CD8-positive, alpha-beta memory T cell (primary cell): ENCODE results near the gene FHIT. TPM values are rescaled to one million over a fixed set of nuclear protein-coding genes. Genes with fewer than 3 reads are reported as not detected.

Experiments
- CTCF ChIA-PET: fragments of 350-600 bp; sonication (Branson Sonifier 250); formaldehyde crosslinking; loops from one replicate; lab custom pipeline; 2021; ENCODE audit warnings: antibody characterized with exemption; lab: Charles Lee
- POLR2A ChIA-PET: fragments of 350-600 bp; sonication (Branson Sonifier 250); formaldehyde crosslinking; loops from one replicate; lab custom pipeline; 2021; ENCODE audit warnings: antibody characterized with exemption; lab: Charles Lee
- DNase-seq, 5 donors: peaks; one replicate each; pipeline versions ENCODE4 v3.0.0 to v3.0.0-alpha.2; 2020 to 2022; ENCODE audit warnings: mixed read lengths in 1 of 5
- H3K27ac ChIP-seq: one replicate; pipeline ENCODE4 v1.7.0; 2013; ENCODE audit warnings: low read depth, mild to moderate bottlenecking, low read length, moderate library complexity
- H3K27me3 ChIP-seq: 2 replicates; pipeline ENCODE4 v1.7.0; 2013; ENCODE audit warnings: low read length, mild to moderate bottlenecking; ENCODE audit not compliant: insufficient read depth, poor library complexity, severe bottlenecking
- H3K36me3 ChIP-seq: 2 replicates; pipeline ENCODE4 v1.7.0; 2013; ENCODE audit warnings: mild to moderate bottlenecking, low read length, moderate library complexity; ENCODE audit not compliant: insufficient read depth
- H3K4me1 ChIP-seq: 2 replicates; pipeline ENCODE4 v1.7.0; 2013; ENCODE audit warnings: mild to moderate bottlenecking, low read length, moderate library complexity; ENCODE audit not compliant: insufficient read depth
- H3K4me3 ChIP-seq: 2 replicates; pipeline ENCODE4 v1.7.0; 2013; ENCODE audit warnings: mild to moderate bottlenecking, low read length
- H3K9me3 ChIP-seq: 2 replicates; pipeline ENCODE4 v1.7.0; 2013; ENCODE audit warnings: mild to moderate bottlenecking, low read length
- H3K27ac Mint-ChIP-seq, 8 donors: one replicate each; pipeline ENCODE4 v1.8.0; 2020 to 2021; ENCODE audit warnings: mixed read lengths in 8 of 8, mild to moderate bottlenecking in 6 of 8, inconsistent platforms in 3 of 8, moderate library complexity in 3 of 8
- H3K27me3 Mint-ChIP-seq, 2 donors: one replicate each; pipeline ENCODE4 v1.8.0; 2020 to 2021; ENCODE audit warnings: mixed read lengths in 2 of 2, mild to moderate bottlenecking in 1 of 2, moderate library complexity in 1 of 2
- H3K36me3 Mint-ChIP-seq, 3 donors: one replicate each; pipeline ENCODE4 v1.8.0; 2020 to 2021; ENCODE audit warnings: mixed read lengths in 3 of 3, inconsistent platforms in 1 of 3, mild to moderate bottlenecking in 1 of 3
- H3K4me1 Mint-ChIP-seq, 3 donors: one replicate each; pipeline ENCODE4 v1.8.0; 2020 to 2021; ENCODE audit warnings: mixed read lengths in 3 of 3, inconsistent platforms in 1 of 3, mild to moderate bottlenecking in 1 of 3
- H3K4me3 Mint-ChIP-seq, 7 donors: one replicate each; pipeline ENCODE4 v1.8.0; 2020 to 2021; ENCODE audit warnings: mixed read lengths in 7 of 7, mild to moderate bottlenecking in 6 of 7, moderate library complexity in 4 of 7, inconsistent platforms in 2 of 7
- H3K9me3 Mint-ChIP-seq, 5 donors: one replicate each; pipeline ENCODE4 v1.8.0; 2020 to 2022; ENCODE audit warnings: mixed read lengths in 5 of 5, mild to moderate bottlenecking in 3 of 5, moderate library complexity in 2 of 5, inconsistent platforms in 1 of 5
- polyA plus RNA-seq: library from polyadenylated mRNA; unstranded; fragments of 300-500 nt; fragmentation: Illumina TruSeq; gene quantifications from one replicate; pipeline ENCODE4 v1.2.3, GENCODE V29; 2021
- total RNA-seq, 2 experiments: library from RNA; stranded (reverse); gene quantifications; one replicate each; pipeline ENCODE4 v1.2.3, GENCODE V29; 2021

The FHIT gene
- total and polyA plus RNA-seq, 3 experiments from 2014 or later, result 4.1 to 7.4 (median 4.2) TPM

DNA sequence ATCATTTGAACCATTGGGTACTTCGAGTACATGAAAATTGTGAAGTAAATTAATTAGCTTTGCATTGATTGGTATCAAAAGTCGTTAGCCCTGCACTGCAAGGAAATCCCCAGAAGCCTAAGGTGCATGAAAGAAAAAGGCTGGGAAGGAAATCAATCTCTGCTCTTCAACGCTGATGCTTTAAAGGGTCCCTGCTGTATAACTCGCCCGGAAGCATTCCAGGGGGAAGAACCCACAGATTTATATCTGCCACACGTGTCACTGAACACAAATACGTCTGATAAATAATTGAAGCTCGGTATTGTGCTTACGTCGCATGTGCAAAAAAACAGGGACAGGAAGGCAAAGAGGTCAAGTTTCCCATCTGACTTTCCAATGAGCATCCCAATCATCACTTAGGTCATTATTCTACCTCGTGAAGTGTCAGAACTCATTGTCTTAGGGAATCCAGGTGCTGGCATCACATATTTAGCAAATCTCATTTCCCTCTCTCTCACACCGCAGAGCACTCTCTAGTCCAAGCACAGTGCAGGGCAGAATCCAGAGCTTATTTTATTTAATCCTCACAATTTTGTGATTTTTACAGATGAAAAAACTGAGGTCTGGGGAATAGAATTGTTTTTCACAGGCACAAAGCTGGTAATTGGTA is 1397.1 kb downstream of the FHIT start:
- Histone ChIP-seq H3K27me3 (no peaks in the 10 kb centered on the region), H3K27ac (no peak overlapping the region), H3K4me3 (no peak overlapping the region), H3K9me3 (no peaks in the 10 kb centered on the region), H3K4me1 (peaks cover 8% of the 10 kb centered on the region), H3K36me3 (no peaks in the 10 kb centered on the region)
- H3K36me3 Mint-ChIP-seq, result no peaks in the 10 kb centered on the region
- no peak overlapping the region for H3K4me3 Mint-ChIP-seq
- peaks cover 0 to 6% of the 10 kb centered on the region in 2 donors for H3K27me3 Mint-ChIP-seq
- POLR2A ChIA-PET, result no interaction called here
- no peak for DNase-seq
- H3K27ac Mint-ChIP-seq, result no peak overlapping the region
- CTCF ChIA-PET, result interaction anchor here (1.4 kb wide), 1 partner anchor 279 kb away, joined by 3 read pairs; no protein-coding TSS in a partner anchor
- peaks cover 4 to 6% (median 5%) of the 10 kb centered on the region in 3 donors for H3K4me1 Mint-ChIP-seq
- no peaks in the 10 kb centered on the region for H3K9me3 Mint-ChIP-seq

GRCh38 chr3:59850417-59850816 is 1400.8 kb downstream of the FHIT start:
- no peak for DNase-seq
- no peaks in the 10 kb centered on the region for H3K27me3 ChIP-seq
- H3K36me3 ChIP-seq, result no peaks in the 10 kb centered on the region
- H3K9me3 ChIP-seq, result no peaks in the 10 kb centered on the region
- Mint-ChIP-seq H3K27me3 (peaks cover 0 to 6% of the 10 kb centered on the region in 2 donors), H3K27ac (no peak overlapping the region), H3K4me1 (no peaks in the 10 kb centered on the region), H3K9me3 (peaks cover 4 to 11% (median 8%) of the 10 kb centered on the region in 5 donors), H3K4me3 (no peak overlapping the region), H3K36me3 (peaks cover 0 to 11% (median 6%) of the 10 kb centered on the region in 3 donors)
- CTCF ChIA-PET, result interaction anchor here (0.9 kb wide), 1 partner anchor 275 kb away, joined by 4 read pairs; no protein-coding TSS in a partner anchor
- H3K4me1 ChIP-seq, result no peaks in the 10 kb centered on the region
- POLR2A ChIA-PET, result no interaction called here
- H3K27ac ChIP-seq, result no peak overlapping the region
- H3K4me3 ChIP-seq, result no peak overlapping the region

DNA sequence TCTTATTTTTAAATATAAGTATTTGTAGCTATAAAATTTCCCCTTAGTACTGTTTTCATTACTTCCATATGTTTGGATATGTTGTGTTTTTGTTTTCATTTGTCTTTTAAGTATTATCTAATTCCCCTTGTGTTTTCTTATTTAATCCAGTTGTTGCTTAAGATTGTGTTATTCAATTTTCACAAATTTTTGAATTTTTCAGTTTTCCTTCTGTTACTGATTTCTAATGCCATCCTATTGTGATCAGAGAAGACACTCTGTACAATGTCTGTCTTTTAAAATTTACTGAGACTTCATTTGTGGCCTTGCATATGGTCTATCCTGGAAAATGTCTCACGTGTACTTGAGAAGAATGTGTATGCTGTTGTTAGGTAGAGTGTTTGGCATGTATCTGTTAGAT is 1405.9 kb downstream of the FHIT start:
- no peak overlapping the region for H3K27ac ChIP-seq
- no peak for DNase-seq
- H3K4me1 Mint-ChIP-seq, result peaks cover 5 to 9% (median 7%) of the 10 kb centered on the region in 3 donors
- H3K27ac Mint-ChIP-seq, result no peak overlapping the region
- CTCF ChIA-PET, result interaction anchor here (1.7 kb wide), 1 partner anchor 13 kb away, joined by 6 read pairs; no protein-coding TSS in a partner anchor
- H3K4me1 ChIP-seq, result peaks cover 12% of the 10 kb centered on the region
- H3K4me3 ChIP-seq, result no peak overlapping the region
- POLR2A ChIA-PET, result no interaction called here
- H3K4me3 Mint-ChIP-seq, result no peak overlapping the region
- peaks cover 0 to 3% of the 10 kb centered on the region in 2 donors for H3K27me3 Mint-ChIP-seq
- no peaks in the 10 kb centered on the region for H3K36me3 ChIP-seq
- H3K36me3 Mint-ChIP-seq, result peaks cover 0 to 11% (median 6%) of the 10 kb centered on the region in 3 donors
- peaks cover 4 to 11% (median 8%) of the 10 kb centered on the region in 5 donors for H3K9me3 Mint-ChIP-seq
- no peaks in the 10 kb centered on the region for H3K27me3 ChIP-seq
- no peaks in the 10 kb centered on the region for H3K9me3 ChIP-seq

GRCh38 chr3:59843821-59844220 is 1407.4 kb downstream of the FHIT start:
- ChIA-PET CTCF (no interaction called here), POLR2A (no interaction called here)
- no peaks in the 10 kb centered on the region for H3K27me3 Mint-ChIP-seq
- H3K4me3 Mint-ChIP-seq, result no peak overlapping the region
- H3K36me3 ChIP-seq, result no peaks in the 10 kb centered on the region
- peaks cover 0 to 11% (median 6%) of the 10 kb centered on the region in 3 donors for H3K36me3 Mint-ChIP-seq
- peaks cover 18 to 22% (median 20%) of the 10 kb centered on the region in 3 donors for H3K4me1 Mint-ChIP-seq
- H3K4me3 ChIP-seq, result no peak overlapping the region
- no peaks in the 10 kb centered on the region for H3K9me3 ChIP-seq
- H3K27ac Mint-ChIP-seq, result no peak overlapping the region
- no peak for DNase-seq
- peaks cover 22% of the 10 kb centered on the region for H3K4me1 ChIP-seq
- no peaks in the 10 kb centered on the region for H3K27me3 ChIP-seq
- H3K9me3 Mint-ChIP-seq, result peaks cover 4 to 11% (median 8%) of the 10 kb centered on the region in 5 donors
- no peak overlapping the region for H3K27ac ChIP-seq

DNA sequence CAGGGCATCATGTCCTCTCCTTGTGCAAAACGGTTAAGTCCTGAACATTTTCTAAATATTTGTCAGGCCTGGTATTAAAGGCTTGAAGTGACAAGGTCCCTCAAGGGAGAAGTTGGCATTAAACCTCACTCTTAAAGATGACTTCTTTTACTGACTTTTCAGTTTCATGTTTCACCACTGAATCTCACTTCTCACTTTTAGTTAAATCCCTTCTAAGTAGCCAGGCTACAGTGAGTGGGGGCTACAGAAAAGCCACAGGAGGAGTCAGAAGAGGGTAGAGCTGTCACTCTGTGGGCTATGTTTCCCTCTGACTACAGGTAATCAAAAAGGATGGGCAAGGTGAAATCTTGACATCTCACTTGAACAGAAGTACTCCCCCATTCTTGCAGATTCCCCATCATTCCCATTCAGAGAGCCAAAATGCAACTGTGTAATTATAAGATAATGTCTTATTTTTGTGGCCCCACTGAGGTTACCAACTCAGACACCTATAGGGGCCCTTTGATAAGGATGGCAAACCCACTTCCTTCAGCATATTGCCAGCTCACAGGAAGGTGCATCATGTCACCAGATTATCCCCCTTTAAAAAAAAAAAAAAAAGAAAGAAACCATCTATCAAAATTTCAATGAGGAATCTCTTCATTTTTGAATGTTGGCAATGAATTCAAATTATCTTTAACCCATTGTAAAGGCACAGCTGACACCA is 1411.3 kb downstream of the FHIT start:
- H3K4me3 Mint-ChIP-seq, result peak overlapping the region in 2 of 7 donors; percentile 6 to 27
- DNase-seq, result peak in 2 of 5 donors; percentile 9 to 22
- Histone ChIP-seq H3K36me3 (no peaks in the 10 kb centered on the region), H3K4me3 (no peak overlapping the region), H3K27ac (no peak overlapping the region), H3K9me3 (no peaks in the 10 kb centered on the region), H3K4me1 (peaks cover 22% of the 10 kb centered on the region), H3K27me3 (no peaks in the 10 kb centered on the region)
- peaks cover 0 to 3% of the 10 kb centered on the region in 2 donors for H3K27me3 Mint-ChIP-seq
- peaks cover 0 to 7% (median 0%) of the 10 kb centered on the region in 3 donors for H3K36me3 Mint-ChIP-seq
- peaks cover 18 to 22% (median 20%) of the 10 kb centered on the region in 3 donors for H3K4me1 Mint-ChIP-seq
- ChIA-PET POLR2A (no interaction called here), CTCF (interaction anchor here (1.5 kb wide), 1 partner anchor 18 kb away, joined by 3 read pairs; no protein-coding TSS in a partner anchor)
- no peaks in the 10 kb centered on the region for H3K9me3 Mint-ChIP-seq
- H3K27ac Mint-ChIP-seq, result peak overlapping the region in 4 of 8 donors; percentile 5 to 49 (median 20)

GRCh38 chr3:59839283-59839682 is 1412.0 kb downstream of the FHIT start:
- Histone ChIP-seq H3K27ac (no peak overlapping the region), H3K4me1 (peaks cover 22% of the 10 kb centered on the region), H3K36me3 (no peaks in the 10 kb centered on the region), H3K9me3 (no peaks in the 10 kb centered on the region), H3K4me3 (no peak overlapping the region), H3K27me3 (no peaks in the 10 kb centered on the region)
- no peak for DNase-seq
- ChIA-PET CTCF (no interaction called here), POLR2A (no interaction called here)
- Mint-ChIP-seq H3K27me3 (peaks cover 0 to 3% of the 10 kb centered on the region in 2 donors), H3K27ac (peak overlapping the region in 2 of 8 donors; percentile 30 to 49), H3K4me3 (no peak overlapping the region), H3K36me3 (peaks cover 0 to 10% (median 0%) of the 10 kb centered on the region in 3 donors), H3K4me1 (peaks cover 18 to 22% (median 20%) of the 10 kb centered on the region in 3 donors), H3K9me3 (no peaks in the 10 kb centered on the region)

GRCh38 chr3:59836531-59836930 is 1414.7 kb downstream of the FHIT start:
- no peak overlapping the region for H3K27ac ChIP-seq
- no peak overlapping the region for H3K4me3 Mint-ChIP-seq
- H3K9me3 ChIP-seq, result no peaks in the 10 kb centered on the region
- H3K27me3 ChIP-seq, result no peaks in the 10 kb centered on the region
- POLR2A ChIA-PET, result no interaction called here
- peaks cover 3% of the 10 kb centered on the region in 2 donors for H3K27me3 Mint-ChIP-seq
- no peak for DNase-seq
- H3K4me1 Mint-ChIP-seq, result peaks cover 18 to 22% (median 20%) of the 10 kb centered on the region in 3 donors
- H3K36me3 ChIP-seq, result no peaks in the 10 kb centered on the region
- H3K27ac Mint-ChIP-seq, result no peak overlapping the region
- CTCF ChIA-PET, result no interaction called here
- H3K4me1 ChIP-seq, result peaks cover 22% of the 10 kb centered on the region
- peaks cover 0 to 20% (median 0%) of the 10 kb centered on the region in 3 donors for H3K36me3 Mint-ChIP-seq
- no peak overlapping the region for H3K4me3 ChIP-seq
- H3K9me3 Mint-ChIP-seq, result no peaks in the 10 kb centered on the region

DNA sequence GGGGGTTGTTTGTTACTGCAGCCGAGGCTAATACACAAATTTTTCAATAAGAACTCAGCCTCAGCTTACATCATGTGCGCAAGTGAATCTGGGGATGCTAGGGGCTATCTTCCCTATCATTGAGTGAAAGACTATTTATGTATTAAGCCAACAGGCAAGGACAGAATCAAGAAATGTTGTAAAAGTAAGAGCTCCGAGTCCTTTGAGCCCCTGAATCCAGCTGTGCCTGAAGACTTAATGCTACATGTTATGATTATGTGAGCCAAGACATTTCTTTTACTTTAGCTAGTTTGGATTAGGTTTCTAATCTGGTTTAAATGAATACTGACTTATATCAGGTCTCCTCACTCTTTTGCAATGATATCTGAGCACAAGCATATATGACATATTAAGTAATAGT is 1418.5 kb downstream of the FHIT start:
- no peak for DNase-seq
- ChIA-PET CTCF (no interaction called here), POLR2A (no interaction called here)
- H3K27ac Mint-ChIP-seq, result no peak overlapping the region
- H3K27me3 ChIP-seq, result no peaks in the 10 kb centered on the region
- H3K4me3 ChIP-seq, result no peak overlapping the region
- H3K4me1 ChIP-seq, result no peaks in the 10 kb centered on the region
- H3K9me3 Mint-ChIP-seq, result no peaks in the 10 kb centered on the region
- H3K27ac ChIP-seq, result no peak overlapping the region
- H3K27me3 Mint-ChIP-seq, result peaks cover 0 to 3% of the 10 kb centered on the region in 2 donors
- peaks cover 0 to 23% (median 2%) of the 10 kb centered on the region in 3 donors for H3K36me3 Mint-ChIP-seq
- no peaks in the 10 kb centered on the region for H3K4me1 Mint-ChIP-seq
- H3K4me3 Mint-ChIP-seq, result no peak overlapping the region
- no peaks in the 10 kb centered on the region for H3K36me3 ChIP-seq
- H3K9me3 ChIP-seq, result no peaks in the 10 kb centered on the region
